ENCODE results near the gene CDKAL1. TPM values are rescaled to one million over a fixed set of nuclear protein-coding genes. Genes with fewer than 3 reads are reported as not detected.

Gene CDKAL1
- total RNA-seq, 1 experiment from 2014 or later: 20.6 TPM

DNA sequence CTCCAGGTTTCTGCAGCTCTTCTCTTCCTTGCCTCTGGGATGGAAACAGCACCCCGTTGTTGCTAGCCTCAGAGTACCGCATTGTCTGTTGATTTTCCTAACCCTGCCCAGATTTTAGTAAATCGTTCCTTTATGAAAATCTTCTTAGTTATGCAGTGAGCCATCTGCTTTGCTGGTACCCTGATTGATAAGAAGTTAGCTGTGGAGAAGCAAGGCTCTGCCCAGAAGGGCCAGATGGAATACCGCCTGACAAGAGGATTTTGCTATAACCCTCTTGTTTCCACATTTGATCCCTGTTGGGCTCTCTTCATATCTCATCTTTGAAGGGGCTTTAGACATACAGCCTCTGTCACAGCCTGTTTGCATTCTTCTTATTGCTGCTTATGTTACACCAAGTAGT, 229.0 kb downstream of the CDKAL1 start:
- peaks cover 8% of the 10 kb centered on the region; the same call in 1 of the 2 replicates for H3K36me3 Mint-ChIP-seq
- TF ChIP-seq ZBTB21 (CRISPR knock-in tag; IDR thresholded peaks at IDR 0.05; ENCODE audit: borderline replicate concordance) (no peak), RELA (CRISPR knock-in tag; IDR thresholded peaks at IDR 0.05; ENCODE audit: borderline replicate concordance) (no peak), ETV6 (CRISPR knock-in tag; IDR thresholded peaks at IDR 0.05) (no peak), ZNF219 (CRISPR knock-in tag; IDR thresholded peaks at IDR 0.05; ENCODE audit: borderline replicate concordance) (no peak)
- ATAC-seq (no peak), DNase-seq (ENCODE audit: low spot score) (no peak)
- H3K4me1 Mint-ChIP-seq: peaks cover 7% of the 10 kb centered on the region
- H3K27me3 Mint-ChIP-seq (ENCODE audit: low read depth): no peaks in the 10 kb centered on the region
- CTCF ChIA-PET: no interaction called here
- H3K4me3 Mint-ChIP-seq: no peak overlapping the region
- no peak overlapping the region for H3K27ac Mint-ChIP-seq
- POLR2A ChIA-PET: interaction anchor here (0.6 kb wide), 1 partner anchor 62 kb away, joined by 3 read pairs; no protein-coding TSS in a partner anchor
- H3K9me3 Mint-ChIP-seq: peaks cover 6% of the 10 kb centered on the region; the same call in 1 of the 2 replicates

DNA sequence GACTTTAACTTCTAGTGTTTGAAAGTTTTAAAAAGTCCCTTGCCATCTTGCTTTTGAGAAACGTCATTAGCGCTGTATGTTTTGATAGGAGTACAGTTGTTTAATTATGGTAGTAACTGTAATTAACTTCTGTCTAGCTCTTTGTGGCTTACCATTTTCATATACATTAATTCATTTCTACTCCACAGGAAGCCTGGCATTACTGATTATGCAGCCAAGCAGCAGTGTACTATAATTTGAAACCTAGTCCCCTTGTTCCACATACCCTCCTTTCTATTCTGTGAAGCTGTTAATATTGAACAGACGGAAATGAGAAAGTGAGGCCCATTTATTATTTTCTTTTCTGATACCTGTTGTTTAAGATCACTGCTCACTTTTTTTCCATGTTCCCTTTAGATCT, 235.4 kb downstream of the CDKAL1 start:
- no peak overlapping the region for H3K4me3 Mint-ChIP-seq
- H3K27ac Mint-ChIP-seq: no peak overlapping the region
- DNase-seq (ENCODE audit: low spot score): no peak
- peaks cover 33% of the 10 kb centered on the region for H3K4me1 Mint-ChIP-seq
- H3K9me3 Mint-ChIP-seq: peaks cover 9% of the 10 kb centered on the region; the same call in 1 of the 2 replicates
- no peaks in the 10 kb centered on the region for H3K27me3 Mint-ChIP-seq (ENCODE audit: low read depth)
- POLR2A ChIA-PET: no interaction called here
- CTCF ChIA-PET: no interaction called here
- ATAC-seq: no peak
- no peaks in the 10 kb centered on the region for H3K36me3 Mint-ChIP-seq
- TF ChIP-seq ZNF138 (CRISPR knock-in tag; conservative IDR thresholded peaks at IDR 0.05): no peak
- no peak for TF ChIP-seq IRF2 (CRISPR knock-in tag; IDR thresholded peaks at IDR 0.05; ENCODE audit: borderline replicate concordance, low read depth)
- no peak for TF ChIP-seq ELF4 (CRISPR knock-in tag; IDR thresholded peaks at IDR 0.05; ENCODE audit: low read depth)
- no peak for TF ChIP-seq TP53 (CRISPR knock-in tag; IDR thresholded peaks at IDR 0.05)
- TF ChIP-seq, protein P1, sequence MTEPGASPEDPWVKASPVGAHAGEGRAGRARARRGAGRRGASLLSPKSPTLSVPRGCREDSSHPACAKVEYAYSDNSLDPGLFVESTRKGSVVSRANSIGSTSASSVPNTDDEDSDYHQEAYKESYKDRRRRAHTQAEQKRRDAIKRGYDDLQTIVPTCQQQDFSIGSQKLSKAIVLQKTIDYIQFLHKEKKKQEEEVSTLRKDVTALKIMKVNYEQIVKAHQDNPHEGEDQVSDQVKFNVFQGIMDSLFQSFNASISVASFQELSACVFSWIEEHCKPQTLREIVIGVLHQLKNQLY (CRISPR knock-in tag; IDR thresholded peaks at IDR 0.05): no peak
- TF ChIP-seq, protein P2, sequence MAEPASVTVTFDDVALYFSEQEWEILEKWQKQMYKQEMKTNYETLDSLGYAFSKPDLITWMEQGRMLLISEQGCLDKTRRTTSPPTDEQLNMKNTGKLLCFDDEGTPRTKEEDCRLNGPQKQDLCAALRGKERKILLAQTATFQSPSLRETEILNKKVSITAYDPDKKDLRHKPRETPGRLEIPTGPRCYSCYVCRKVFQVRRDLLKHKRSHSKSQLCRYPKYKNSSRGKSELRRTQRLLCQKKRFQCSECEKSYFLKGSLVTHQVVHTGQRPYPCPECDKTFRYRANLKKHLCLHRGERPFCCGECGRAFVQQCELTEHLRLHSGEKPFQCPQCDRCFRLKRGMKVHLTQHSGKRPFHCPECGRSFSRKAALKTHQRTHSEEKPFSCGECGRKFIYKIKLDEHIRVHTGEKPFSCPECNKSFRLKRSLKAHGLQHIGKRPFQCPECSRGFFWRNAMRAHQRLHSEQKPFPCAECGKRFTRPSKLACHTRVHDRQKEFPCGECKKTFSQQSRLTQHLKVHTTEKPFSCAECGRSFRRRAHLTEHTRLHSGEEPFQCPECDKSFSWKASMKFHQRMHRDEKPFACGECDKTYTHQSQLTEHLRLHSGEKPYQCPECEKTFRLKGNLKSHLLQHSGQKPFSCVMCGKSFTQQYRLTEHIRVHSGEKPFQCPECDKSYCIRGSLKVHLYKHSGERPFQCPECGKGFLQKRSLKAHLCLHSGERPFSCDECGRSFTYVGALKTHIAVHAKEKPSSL (CRISPR knock-in tag; conservative IDR thresholded peaks at IDR 0.05): no peak
- TF ChIP-seq ZNF263 (CRISPR knock-in tag; IDR thresholded peaks at IDR 0.05; ENCODE audit: low read depth): no peak
- no peak for TF ChIP-seq MYBL2 (CRISPR knock-in tag; IDR thresholded peaks at IDR 0.05)

DNA sequence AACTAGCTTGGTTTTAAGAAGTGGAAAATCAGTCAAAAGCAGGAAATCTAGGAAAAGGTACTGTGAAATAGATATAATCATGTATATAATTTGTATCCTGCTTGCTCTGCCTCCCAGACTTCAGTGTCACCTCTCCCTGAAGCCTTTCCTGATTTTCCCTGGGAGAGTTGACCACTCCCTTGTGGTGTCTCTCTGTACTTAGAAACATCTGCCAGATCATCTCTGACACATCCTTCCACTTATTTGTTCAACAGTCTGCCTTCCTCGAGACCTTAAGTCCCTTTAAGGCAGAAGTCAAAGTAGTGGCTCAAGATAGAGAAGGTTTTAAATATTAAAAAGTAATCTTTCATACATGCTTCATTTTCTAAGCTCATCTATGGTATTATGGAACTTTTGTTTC, 236.5 kb downstream of the CDKAL1 start:
- H3K27ac Mint-ChIP-seq: peak overlapping the region; percentile 85; the same call in 1 of the 2 replicates
- TF ChIP-seq SMAD3 (CRISPR knock-in tag; IDR thresholded peaks at IDR 0.05; ENCODE audit: borderline replicate concordance): no peak
- TF ChIP-seq, protein P3, sequence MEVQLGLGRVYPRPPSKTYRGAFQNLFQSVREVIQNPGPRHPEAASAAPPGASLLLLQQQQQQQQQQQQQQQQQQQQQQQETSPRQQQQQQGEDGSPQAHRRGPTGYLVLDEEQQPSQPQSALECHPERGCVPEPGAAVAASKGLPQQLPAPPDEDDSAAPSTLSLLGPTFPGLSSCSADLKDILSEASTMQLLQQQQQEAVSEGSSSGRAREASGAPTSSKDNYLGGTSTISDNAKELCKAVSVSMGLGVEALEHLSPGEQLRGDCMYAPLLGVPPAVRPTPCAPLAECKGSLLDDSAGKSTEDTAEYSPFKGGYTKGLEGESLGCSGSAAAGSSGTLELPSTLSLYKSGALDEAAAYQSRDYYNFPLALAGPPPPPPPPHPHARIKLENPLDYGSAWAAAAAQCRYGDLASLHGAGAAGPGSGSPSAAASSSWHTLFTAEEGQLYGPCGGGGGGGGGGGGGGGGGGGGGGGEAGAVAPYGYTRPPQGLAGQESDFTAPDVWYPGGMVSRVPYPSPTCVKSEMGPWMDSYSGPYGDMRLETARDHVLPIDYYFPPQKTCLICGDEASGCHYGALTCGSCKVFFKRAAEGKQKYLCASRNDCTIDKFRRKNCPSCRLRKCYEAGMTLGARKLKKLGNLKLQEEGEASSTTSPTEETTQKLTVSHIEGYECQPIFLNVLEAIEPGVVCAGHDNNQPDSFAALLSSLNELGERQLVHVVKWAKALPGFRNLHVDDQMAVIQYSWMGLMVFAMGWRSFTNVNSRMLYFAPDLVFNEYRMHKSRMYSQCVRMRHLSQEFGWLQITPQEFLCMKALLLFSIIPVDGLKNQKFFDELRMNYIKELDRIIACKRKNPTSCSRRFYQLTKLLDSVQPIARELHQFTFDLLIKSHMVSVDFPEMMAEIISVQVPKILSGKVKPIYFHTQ (CRISPR knock-in tag; IDR thresholded peaks at IDR 0.05): no peak
- TF ChIP-seq, protein P4, sequence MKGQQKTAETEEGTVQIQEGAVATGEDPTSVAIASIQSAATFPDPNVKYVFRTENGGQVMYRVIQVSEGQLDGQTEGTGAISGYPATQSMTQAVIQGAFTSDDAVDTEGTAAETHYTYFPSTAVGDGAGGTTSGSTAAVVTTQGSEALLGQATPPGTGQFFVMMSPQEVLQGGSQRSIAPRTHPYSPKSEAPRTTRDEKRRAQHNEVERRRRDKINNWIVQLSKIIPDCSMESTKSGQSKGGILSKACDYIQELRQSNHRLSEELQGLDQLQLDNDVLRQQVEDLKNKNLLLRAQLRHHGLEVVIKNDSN (CRISPR knock-in tag; IDR thresholded peaks at IDR 0.05): no peak
- no peak for TF ChIP-seq ZBTB21 (CRISPR knock-in tag; IDR thresholded peaks at IDR 0.05; ENCODE audit: borderline replicate concordance)
- TF ChIP-seq SP1 (CRISPR knock-in tag; conservative IDR thresholded peaks at IDR 0.05): no peak
- TF ChIP-seq, protein P5, sequence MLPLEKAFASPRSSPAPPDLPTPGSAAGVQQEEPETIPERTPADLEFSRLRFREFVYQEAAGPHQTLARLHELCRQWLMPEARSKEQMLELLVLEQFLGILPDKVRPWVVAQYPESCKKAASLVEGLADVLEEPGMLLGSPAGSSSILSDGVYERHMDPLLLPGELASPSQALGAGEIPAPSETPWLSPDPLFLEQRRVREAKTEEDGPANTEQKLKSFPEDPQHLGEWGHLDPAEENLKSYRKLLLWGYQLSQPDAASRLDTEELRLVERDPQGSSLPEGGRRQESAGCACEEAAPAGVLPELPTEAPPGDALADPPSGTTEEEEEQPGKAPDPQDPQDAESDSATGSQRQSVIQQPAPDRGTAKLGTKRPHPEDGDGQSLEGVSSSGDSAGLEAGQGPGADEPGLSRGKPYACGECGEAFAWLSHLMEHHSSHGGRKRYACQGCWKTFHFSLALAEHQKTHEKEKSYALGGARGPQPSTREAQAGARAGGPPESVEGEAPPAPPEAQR (CRISPR knock-in tag; IDR thresholded peaks at IDR 0.05): no peak
- TF ChIP-seq, protein P6, sequence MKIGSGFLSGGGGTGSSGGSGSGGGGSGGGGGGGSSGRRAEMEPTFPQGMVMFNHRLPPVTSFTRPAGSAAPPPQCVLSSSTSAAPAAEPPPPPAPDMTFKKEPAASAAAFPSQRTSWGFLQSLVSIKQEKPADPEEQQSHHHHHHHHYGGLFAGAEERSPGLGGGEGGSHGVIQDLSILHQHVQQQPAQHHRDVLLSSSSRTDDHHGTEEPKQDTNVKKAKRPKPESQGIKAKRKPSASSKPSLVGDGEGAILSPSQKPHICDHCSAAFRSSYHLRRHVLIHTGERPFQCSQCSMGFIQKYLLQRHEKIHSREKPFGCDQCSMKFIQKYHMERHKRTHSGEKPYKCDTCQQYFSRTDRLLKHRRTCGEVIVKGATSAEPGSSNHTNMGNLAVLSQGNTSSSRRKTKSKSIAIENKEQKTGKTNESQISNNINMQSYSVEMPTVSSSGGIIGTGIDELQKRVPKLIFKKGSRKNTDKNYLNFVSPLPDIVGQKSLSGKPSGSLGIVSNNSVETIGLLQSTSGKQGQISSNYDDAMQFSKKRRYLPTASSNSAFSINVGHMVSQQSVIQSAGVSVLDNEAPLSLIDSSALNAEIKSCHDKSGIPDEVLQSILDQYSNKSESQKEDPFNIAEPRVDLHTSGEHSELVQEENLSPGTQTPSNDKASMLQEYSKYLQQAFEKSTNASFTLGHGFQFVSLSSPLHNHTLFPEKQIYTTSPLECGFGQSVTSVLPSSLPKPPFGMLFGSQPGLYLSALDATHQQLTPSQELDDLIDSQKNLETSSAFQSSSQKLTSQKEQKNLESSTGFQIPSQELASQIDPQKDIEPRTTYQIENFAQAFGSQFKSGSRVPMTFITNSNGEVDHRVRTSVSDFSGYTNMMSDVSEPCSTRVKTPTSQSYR (CRISPR knock-in tag; IDR thresholded peaks at IDR 0.05): no peak

More for the DNA sequence above, 236.5 kb downstream of the CDKAL1 start:
- ATAC-seq (no peak), DNase-seq (ENCODE audit: low spot score) (no peak)
- Mint-ChIP-seq H3K36me3 (no peaks in the 10 kb centered on the region), H3K27me3 (ENCODE audit: low read depth) (no peaks in the 10 kb centered on the region), H3K9me3 (peaks cover 9% of the 10 kb centered on the region; the same call in 1 of the 2 replicates), H3K4me3 (no peak overlapping the region), H3K4me1 (peaks cover 33% of the 10 kb centered on the region)
- ChIA-PET POLR2A (no interaction called here), CTCF (no interaction called here)
